Trophoblast cell (in vitro differentiated cells and primary cell): ENCODE measurements around the gene PTPA.
"Not testable (repeated sequence)": the region's sequence is repeated elsewhere in the genome, so short reads cannot be mapped to it uniquely, and the experiment has no call there.

Source experiments
- DNase-seq, 2 donors: peaks; one replicate each; pipeline ENCODE4 v3.0.0-alpha.2; 2016
- H2AFZ ChIP-seq: 2 replicates; pipeline ENCODE4 v1.6.1; 2013; ENCODE audit warnings: low read length, moderate library complexity, mild to moderate bottlenecking; ENCODE audit not compliant: insufficient read depth, poor library complexity
- H2AK5ac ChIP-seq: 2 replicates; pipeline ENCODE4 v1.6.1; 2013; ENCODE audit warnings: mild to moderate bottlenecking, low read length
- H2BK120ac ChIP-seq: 2 replicates; pipeline ENCODE4 v1.6.1; 2013; ENCODE audit warnings: low read length, mild to moderate bottlenecking, moderate library complexity; ENCODE audit not compliant: insufficient read depth, poor library complexity
- H2BK12ac ChIP-seq: 2 replicates; pipeline ENCODE4 v1.6.1; 2013; ENCODE audit warnings: mild to moderate bottlenecking, low read length, moderate library complexity
- H2BK5ac ChIP-seq: 2 replicates; pipeline ENCODE4 v1.6.1; 2013; ENCODE audit warnings: low read length, low read depth, moderate library complexity, mild to moderate bottlenecking; ENCODE audit not compliant: poor library complexity
- H3K14ac ChIP-seq: 2 replicates; pipeline ENCODE4 v1.6.1; 2013; ENCODE audit warnings: mild to moderate bottlenecking, low read length
- H3K18ac ChIP-seq: 2 replicates; pipeline ENCODE4 v1.6.1; 2013; ENCODE audit warnings: mild to moderate bottlenecking, low read length
- H3K23ac ChIP-seq: 2 replicates; pipeline ENCODE4 v1.6.1; 2013; ENCODE audit warnings: low read length
- H3K27ac ChIP-seq: 2 replicates; pipeline ENCODE4 v1.5.1; 2013; ENCODE audit warnings: low read depth, mild to moderate bottlenecking, inconsistent platforms, low read length, moderate library complexity
- H3K27me3 ChIP-seq: 2 replicates; pipeline ENCODE4 v1.6.1; 2013; ENCODE audit warnings: inconsistent platforms, mild to moderate bottlenecking, low read length, moderate library complexity; ENCODE audit not compliant: insufficient read depth
- H3K36me3 ChIP-seq, 2 experiments: 1 replicate in 1 of 2; 2 replicates in 1 of 2; pipeline ENCODE4 v1.6.1; 2013; ENCODE audit warnings: low read length in 2 of 2, mild to moderate bottlenecking in 2 of 2, moderate library complexity in 1 of 2; ENCODE audit not compliant: insufficient read depth in 2 of 2, control insufficient read depth in 1 of 2
- H3K4ac ChIP-seq: 2 replicates; pipeline ENCODE4 v1.6.1; 2013; ENCODE audit warnings: low read depth, mild to moderate bottlenecking, low read length, moderate library complexity
- H3K4me1 ChIP-seq, 2 experiments: 1 replicate in 1 of 2; 2 replicates in 1 of 2; pipeline ENCODE4 v1.6.1; 2013; ENCODE audit warnings: low read length in 2 of 2, mild to moderate bottlenecking in 2 of 2, moderate library complexity in 1 of 2; ENCODE audit not compliant: insufficient read depth in 2 of 2, control insufficient read depth in 1 of 2
- H3K4me2 ChIP-seq: 2 replicates; pipeline ENCODE4 v1.6.1; 2013; ENCODE audit warnings: inconsistent platforms, mild to moderate bottlenecking, low read length, moderate library complexity
- H3K4me3 ChIP-seq: 2 replicates; pipeline ENCODE4 v1.5.1; 2013; ENCODE audit warnings: mild to moderate bottlenecking, low read depth, low read length, inconsistent platforms
- H3K79me1 ChIP-seq: one replicate; pipeline ENCODE4 v1.6.1; 2013; ENCODE audit warnings: low read length
- H3K79me2 ChIP-seq: 2 replicates; pipeline ENCODE4 v1.6.1; 2013; ENCODE audit warnings: low read length, mild to moderate bottlenecking; ENCODE audit not compliant: control insufficient read depth, insufficient read depth, poor library complexity
- H3K9ac ChIP-seq: 2 replicates; pipeline ENCODE4 v1.6.1; 2013; ENCODE audit warnings: mild to moderate bottlenecking, low read length
- H3K9me3 ChIP-seq: 2 replicates; pipeline ENCODE4 v1.6.1; 2013; ENCODE audit warnings: low read depth, mild to moderate bottlenecking, control low read depth, inconsistent platforms, low read length; ENCODE audit not compliant: insufficient read depth
- H4K12ac ChIP-seq: 2 replicates; pipeline ENCODE4 v1.6.1; 2013; ENCODE audit warnings: low read depth, mild to moderate bottlenecking, low read length, moderate library complexity
- H4K8ac ChIP-seq: 2 replicates; pipeline ENCODE4 v1.6.1; 2013; ENCODE audit warnings: low read depth, mild to moderate bottlenecking, low read length, moderate library complexity
- H4K91ac ChIP-seq: one replicate; pipeline ENCODE4 v1.6.1; 2013; ENCODE audit warnings: low read depth, mild to moderate bottlenecking, low read length, moderate library complexity
- WGBS: extraction: QIAGEN DNeasy Blood & Tissue Kit; methylation state at CpG from one replicate; pipeline ENCODE4 v1.1.7; 2013; ENCODE audit warnings: missing lambda C conversion rate; ENCODE audit not compliant: insufficient read length, insufficient coverage; ENCODE audit errors: extremely low coverage; 5-methylcytosine and 5-hydroxymethylcytosine counted together

PTPA gene

DNA sequence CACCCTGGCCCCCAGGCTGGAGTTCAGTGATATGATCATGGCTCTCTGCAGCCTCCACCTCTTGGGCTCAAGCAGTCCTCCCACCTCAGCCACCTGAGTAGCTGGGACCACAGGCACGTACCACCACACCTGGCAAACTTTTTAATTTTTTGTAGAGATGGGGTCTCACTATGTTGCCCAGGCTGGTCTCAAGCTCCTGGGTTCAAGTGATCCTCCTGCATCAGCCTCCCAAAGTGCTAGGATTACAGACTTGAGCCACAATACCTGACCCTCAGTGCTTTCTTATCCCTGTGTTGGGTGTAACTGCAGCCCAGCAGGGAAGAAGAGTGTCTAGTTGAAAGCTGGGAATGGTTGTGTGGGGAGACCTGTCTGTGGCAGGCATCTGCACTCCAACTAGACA lies 10.9 kb downstream of the PTPA start:
- Histone ChIP-seq H4K12ac (no peak overlapping the region), H3K23ac (no peak overlapping the region), H3K18ac (no peak overlapping the region), H3K14ac (no peak overlapping the region), H3K4ac (no peak overlapping the region), H2BK12ac (no peak overlapping the region), H2BK120ac (no peak overlapping the region), H3K27me3 (no peaks in the 10 kb centered on the region), H4K8ac (no peak overlapping the region), H2BK5ac (no peak overlapping the region), H3K4me3 (peak overlapping the region; percentile 20), H3K27ac (no peak overlapping the region), H3K4me1 (peaks cover 3 to 5% of the 10 kb centered on the region in 2 experiments), H2AK5ac (no peak overlapping the region), H3K9me3 (no peaks in the 10 kb centered on the region), H3K4me2 (no peak overlapping the region), H2AFZ (no peak overlapping the region), H3K9ac (no peak overlapping the region), H3K36me3 (peaks cover 23 to 42% of the 10 kb centered on the region in 2 experiments), H3K79me2 (no peaks in the 10 kb centered on the region), H4K91ac (no peak overlapping the region), H3K79me1 (peaks cover 4% of the 10 kb centered on the region)
- no peak for DNase-seq
- WGBS, result no CpG with 5 or more reads among the region's 1 CpG

DNA sequence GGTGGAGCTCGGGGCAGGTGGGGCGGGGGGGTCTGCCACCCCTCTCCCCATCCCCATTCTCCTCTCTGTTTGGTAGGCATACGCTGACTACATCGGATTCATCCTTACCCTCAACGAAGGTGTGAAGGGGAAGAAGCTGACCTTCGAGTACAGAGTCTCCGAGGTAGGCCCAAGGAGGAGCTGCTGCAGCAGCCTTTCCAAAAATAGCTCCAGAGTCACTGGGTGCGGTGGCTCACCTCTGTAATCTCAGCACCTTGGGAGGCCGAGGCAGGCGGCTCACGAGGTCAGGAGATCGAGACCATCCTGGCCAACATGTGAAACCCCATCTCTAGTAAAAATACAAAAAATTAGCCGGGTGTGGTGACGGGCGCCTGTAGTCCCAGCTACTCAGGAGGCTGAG lies 11.8 kb downstream of the PTPA start:
- no CpG with 5 or more reads among the region's 15 CpGs for WGBS
- not testable (repeated sequence) for H3K79me1 ChIP-seq, H3K14ac ChIP-seq, H3K79me2 ChIP-seq, H3K4me2 ChIP-seq, H2BK12ac ChIP-seq, H4K12ac ChIP-seq, H3K4me1 ChIP-seq, H3K27ac ChIP-seq, H3K18ac ChIP-seq, H4K91ac ChIP-seq, H3K23ac ChIP-seq, H2AFZ ChIP-seq, H3K9ac ChIP-seq, DNase-seq, H4K8ac ChIP-seq, H3K9me3 ChIP-seq, H3K4ac ChIP-seq, H2BK120ac ChIP-seq, H2AK5ac ChIP-seq, H3K4me3 ChIP-seq, H2BK5ac ChIP-seq, H3K27me3 ChIP-seq
- peaks cover 25 to 47% of the 10 kb centered on the region in 2 experiments for H3K36me3 ChIP-seq

DNA sequence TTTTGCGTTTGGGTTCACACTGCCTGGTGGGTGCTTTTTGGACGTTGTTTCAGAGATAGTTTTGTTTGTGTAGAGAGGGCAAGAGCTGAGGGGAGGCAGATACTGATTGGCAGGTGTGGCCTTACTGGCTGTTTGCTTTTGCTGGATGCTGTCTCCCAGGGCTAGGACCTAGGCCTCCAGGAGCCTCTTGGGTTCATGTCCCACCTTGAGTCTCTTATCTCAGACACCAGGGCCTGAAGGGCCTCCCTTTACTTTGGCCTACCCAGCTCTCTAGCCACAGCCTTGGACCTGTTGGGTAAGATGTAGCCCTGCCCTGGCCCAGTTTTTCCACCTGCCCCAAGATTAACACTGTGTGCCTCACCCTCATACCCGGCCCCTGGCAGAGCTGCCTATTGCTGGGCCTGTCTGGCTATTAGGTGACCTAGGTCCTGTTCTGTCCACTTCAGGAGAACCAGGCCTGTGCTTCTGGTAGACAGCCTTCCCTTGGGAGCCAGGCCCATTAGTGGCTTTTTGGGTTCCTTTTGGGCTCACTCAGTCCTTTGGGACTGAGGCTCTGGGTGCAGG lies 13.4 kb downstream of the PTPA start:
- WGBS, result no CpG with 5 or more reads among the region's 3 CpGs

DNA sequence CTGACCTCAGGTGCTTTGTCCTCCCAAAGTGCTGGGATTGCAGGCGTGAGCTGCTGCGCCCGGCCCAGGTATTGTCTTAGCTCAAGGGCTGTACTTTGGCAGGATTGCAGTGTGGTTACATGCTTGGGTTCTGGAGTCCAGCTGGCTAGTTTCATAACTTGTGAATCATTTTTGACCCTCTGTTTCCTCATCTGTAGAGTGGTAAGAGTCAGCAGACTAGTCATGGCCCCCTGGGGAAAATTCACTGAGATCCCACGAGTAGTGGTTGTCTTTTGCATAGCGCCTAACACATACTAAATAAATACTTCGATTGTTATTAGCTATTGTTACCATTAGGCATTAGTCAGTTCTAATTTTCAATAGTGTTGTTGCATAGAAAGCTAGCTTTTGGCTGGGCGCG lies 14.3 kb downstream of the PTPA start:
- H2BK5ac ChIP-seq, result no peak overlapping the region
- no peak overlapping the region for H2BK120ac ChIP-seq
- DNase-seq, result peak; percentile 90 to 96
- H3K27ac ChIP-seq, result no peak overlapping the region
- H3K4me1 ChIP-seq, result peaks cover 3 to 4% of the 10 kb centered on the region in 2 experiments
- H3K23ac ChIP-seq, result no peak overlapping the region
- no peak overlapping the region for H2BK12ac ChIP-seq
- no CpG with 5 or more reads among the region's 8 CpGs for WGBS
- H3K4me3 ChIP-seq, result no peak overlapping the region
- H3K9ac ChIP-seq, result no peak overlapping the region
- H3K18ac ChIP-seq, result no peak overlapping the region
- H3K79me1 ChIP-seq, result peaks cover 4% of the 10 kb centered on the region
- no peak overlapping the region for H4K8ac ChIP-seq
- no peaks in the 10 kb centered on the region for H3K27me3 ChIP-seq
- no peak overlapping the region for H4K12ac ChIP-seq
- peaks cover 38 to 59% of the 10 kb centered on the region in 2 experiments for H3K36me3 ChIP-seq
- H3K14ac ChIP-seq, result no peak overlapping the region
- no peak overlapping the region for H4K91ac ChIP-seq
- no peak overlapping the region for H2AFZ ChIP-seq
- no peak overlapping the region for H3K4me2 ChIP-seq
- H3K4ac ChIP-seq, result no peak overlapping the region
- no peaks in the 10 kb centered on the region for H3K9me3 ChIP-seq
- H2AK5ac ChIP-seq, result no peak overlapping the region
- H3K79me2 ChIP-seq, result no peaks in the 10 kb centered on the region

More for the DNA sequence above, 13.4 kb downstream of the PTPA start:
- Histone ChIP-seq H2AFZ (no peak overlapping the region), H2BK120ac (no peak overlapping the region), H3K36me3 (peaks cover 32 to 55% of the 10 kb centered on the region in 2 experiments), H3K4ac (no peak overlapping the region), H3K4me3 (no peak overlapping the region), H3K18ac (no peak overlapping the region), H4K8ac (no peak overlapping the region), H3K4me2 (no peak overlapping the region), H4K12ac (no peak overlapping the region), H3K9me3 (no peaks in the 10 kb centered on the region), H3K27ac (no peak overlapping the region), H3K4me1 (peaks cover 3 to 4% of the 10 kb centered on the region in 2 experiments), H3K9ac (no peak overlapping the region), H2AK5ac (no peak overlapping the region), H4K91ac (no peak overlapping the region), H2BK5ac (no peak overlapping the region), H3K79me1 (peaks cover 4% of the 10 kb centered on the region), H2BK12ac (no peak overlapping the region), H3K23ac (no peak overlapping the region), H3K14ac (no peak overlapping the region), H3K27me3 (no peaks in the 10 kb centered on the region), H3K79me2 (no peaks in the 10 kb centered on the region)
- no peak for DNase-seq
